ENCODE data around the gene TGFB2. TPM values are rescaled to one million over a fixed set of nuclear protein-coding genes. Genes with fewer than 3 reads are reported as not detected.

The TGFB2 gene
- total RNA-seq, 1 experiment from 2014 or later = not detected

- no peak overlapping the region for H4K91ac ChIP-seq (ENCODE audit: insufficient read length, low read depth, low read length)
- Mint-ChIP-seq H3K4me3 (no peak overlapping the region), H3K4me1 (peaks cover 0 to 6% of the 10 kb centered on the region in 2 experiments; a peak in 2 of 4 replicates), H3K27me3 (ENCODE audit: low read depth) (no peaks in the 10 kb centered on the region), H3K27ac (no peak overlapping the region; a peak in 1 of 7 replicates), H3K9me3 (no peaks in the 10 kb centered on the region), H3K36me3 (ENCODE audit: insufficient read depth in 1 of 3, low read depth in 3 of 3) (no peaks in the 10 kb centered on the region)
- WGBS (ENCODE audit: extremely low coverage, insufficient read length, low lambda C conversion rate) = no CpG with 5 or more reads among the region's 2 CpGs
- H3K4me2 ChIP-seq (ENCODE audit: insufficient read depth, insufficient read length, low read length) = no peak overlapping the region
- no peak overlapping the region for H3K14ac ChIP-seq (ENCODE audit: insufficient read depth, low read length)
- H3K9me3 ChIP-seq (ENCODE audit: control insufficient read depth, low read depth, low read length) = no peaks in the 10 kb centered on the region
- no peaks in the 10 kb centered on the region for H3K4me1 ChIP-seq (ENCODE audit: insufficient read depth, low read length)
- H2BK120ac ChIP-seq (ENCODE audit: low read depth, low read length, poor library complexity, severe bottlenecking) = no peak overlapping the region
- no peaks in the 10 kb centered on the region for H4K20me1 ChIP-seq (ENCODE audit: control insufficient read depth, insufficient read depth, insufficient read length)
- H4K8ac ChIP-seq (replicated peaks; ENCODE audit: insufficient read length, low read depth, low read length) = no peak overlapping the region
- no peak for DNase-seq
- no peak overlapping the region for H2AFZ ChIP-seq (ENCODE audit: low read length)
- no peak overlapping the region for H2BK12ac ChIP-seq (ENCODE audit: insufficient read length, low read depth, low read length)
- no peaks in the 10 kb centered on the region for H3K23me2 ChIP-seq (ENCODE audit: insufficient read length, low read depth, low read length, poor library complexity, severe bottlenecking)
- no peak overlapping the region for H2BK5ac ChIP-seq (ENCODE audit: insufficient read length, low read length)
- H3K27me3 ChIP-seq (ENCODE audit: insufficient read depth, low read length) = no peaks in the 10 kb centered on the region
- no peaks in the 10 kb centered on the region for H3K79me2 ChIP-seq (ENCODE audit: insufficient read depth, low read length)
- no peak overlapping the region for H3T11ph ChIP-seq (ENCODE audit: low read length)
- no peak for TF ChIP-seq CTCF (conservative IDR thresholded peaks at IDR 0.05)
- H2AK5ac ChIP-seq (ENCODE audit: insufficient read length, low read length) = no peak overlapping the region
- H3K27ac ChIP-seq (ENCODE audit: insufficient read length, low read depth, low read length) = no peak overlapping the region
- no peak overlapping the region for H3K9ac ChIP-seq (ENCODE audit: extremely low read depth, insufficient read length, low read length)
- no peak overlapping the region for H2BK20ac ChIP-seq (ENCODE audit: low read depth, low read length, poor library complexity, severe bottlenecking)
- no peak overlapping the region for H3K23ac ChIP-seq (ENCODE audit: insufficient read length, low read depth, low read length)
- no peak overlapping the region for H3K56ac ChIP-seq (ENCODE audit: insufficient read length, low read depth, low read length)
- no peaks in the 10 kb centered on the region for H3K79me1 ChIP-seq (ENCODE audit: insufficient read depth, low read depth, low read length, poor library complexity, severe bottlenecking)
- no peak overlapping the region for H4K5ac ChIP-seq (ENCODE audit: insufficient read length, low read depth, low read length)
- H3K18ac ChIP-seq (ENCODE audit: insufficient read length, low read depth, low read length) = no peak overlapping the region
- no peak overlapping the region for H3K4ac ChIP-seq (ENCODE audit: low read depth, low read length)
- no peak overlapping the region for H2BK15ac ChIP-seq (ENCODE audit: low read depth, low read length)
Measured at GRCh38 chr1:218473522-218473921, 128.4 kb downstream of the TGFB2 start.
